Cortex of kidney (tissue), 1 donor: ENCODE data around the gene PRR35.

Source experiments
- DNase-seq: peaks from one replicate; lab custom pipeline; 2025; lab: John Stamatoyannopoulos, UW

The PRR35 gene

DNA sequence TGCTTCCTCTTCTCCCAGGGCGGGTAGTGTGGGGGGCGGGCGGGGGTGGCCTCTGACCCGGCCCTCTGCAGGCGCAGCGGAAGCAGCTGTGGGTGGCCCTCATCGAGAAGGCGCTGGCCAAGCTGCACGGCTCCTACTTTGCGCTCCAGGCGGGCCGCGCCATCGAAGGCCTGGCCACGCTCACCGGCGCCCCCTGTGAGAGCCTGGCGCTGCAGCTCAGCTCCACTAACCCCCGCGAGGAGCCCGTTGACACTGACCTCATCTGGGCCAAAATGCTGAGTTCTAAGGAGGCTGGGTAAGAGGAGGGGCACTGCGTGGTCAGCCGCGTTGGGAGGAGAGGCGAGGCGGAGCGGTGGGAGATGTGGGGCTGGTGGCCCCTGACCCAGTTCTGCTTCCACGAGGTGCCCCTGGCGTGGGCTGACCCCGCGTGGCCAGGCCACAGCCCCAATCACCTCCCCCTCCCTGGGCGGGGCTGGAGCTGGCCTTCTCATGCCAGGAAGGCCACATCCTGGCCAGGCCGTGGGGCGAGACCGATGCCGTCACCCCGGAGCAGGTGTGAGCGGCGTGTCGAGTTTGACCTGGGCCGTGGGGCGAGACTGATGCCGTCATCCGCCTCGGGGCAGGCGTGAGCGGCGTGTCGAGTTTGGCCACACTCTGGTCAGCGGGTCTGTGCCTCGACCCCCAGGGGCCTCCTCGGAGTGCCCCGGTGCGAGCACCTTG is 10.5 kb upstream of the PRR35 start:
- no peak for DNase-seq

DNA sequence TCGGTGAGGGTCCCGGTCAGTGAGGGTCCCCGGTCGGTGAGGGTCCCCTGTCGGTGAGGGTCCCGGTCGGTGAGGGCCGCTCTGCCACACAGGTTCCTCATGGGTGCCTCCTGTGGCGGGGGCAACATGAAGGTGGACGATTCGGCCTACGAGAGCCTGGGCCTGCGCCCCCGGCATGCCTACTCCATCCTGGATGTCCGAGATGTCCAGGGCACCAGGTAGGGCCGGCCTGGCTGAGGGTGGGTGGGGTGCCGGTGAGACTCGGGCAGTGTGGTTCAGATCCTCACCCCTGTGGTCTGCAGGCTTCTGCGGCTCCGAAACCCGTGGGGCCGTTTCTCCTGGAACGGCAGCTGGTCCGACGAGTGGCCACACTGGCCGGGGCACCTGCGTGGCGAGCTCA is 9.0 kb upstream of the PRR35 start:
- no peak for DNase-seq

DNA sequence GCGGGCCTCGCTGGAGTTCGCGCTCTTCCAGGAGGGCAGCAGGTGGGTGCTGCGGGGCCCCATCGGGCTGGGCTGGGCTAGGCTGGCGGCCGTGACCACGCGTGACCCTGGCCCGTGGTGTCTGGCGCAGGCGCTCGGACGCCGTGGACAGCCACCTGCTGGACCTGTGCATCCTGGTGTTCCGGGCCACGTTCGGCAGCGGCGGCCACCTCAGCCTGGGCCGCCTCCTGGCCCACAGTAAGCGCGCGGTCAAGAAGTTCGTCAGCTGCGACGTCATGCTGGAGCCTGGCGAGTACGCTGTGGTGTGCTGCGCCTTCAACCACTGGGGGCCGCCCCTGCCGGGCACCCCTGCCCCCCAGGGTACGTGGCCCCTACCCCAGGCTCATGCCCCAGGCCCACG is 8.0 kb upstream of the PRR35 start:
- DNase-seq: no peak

DNA sequence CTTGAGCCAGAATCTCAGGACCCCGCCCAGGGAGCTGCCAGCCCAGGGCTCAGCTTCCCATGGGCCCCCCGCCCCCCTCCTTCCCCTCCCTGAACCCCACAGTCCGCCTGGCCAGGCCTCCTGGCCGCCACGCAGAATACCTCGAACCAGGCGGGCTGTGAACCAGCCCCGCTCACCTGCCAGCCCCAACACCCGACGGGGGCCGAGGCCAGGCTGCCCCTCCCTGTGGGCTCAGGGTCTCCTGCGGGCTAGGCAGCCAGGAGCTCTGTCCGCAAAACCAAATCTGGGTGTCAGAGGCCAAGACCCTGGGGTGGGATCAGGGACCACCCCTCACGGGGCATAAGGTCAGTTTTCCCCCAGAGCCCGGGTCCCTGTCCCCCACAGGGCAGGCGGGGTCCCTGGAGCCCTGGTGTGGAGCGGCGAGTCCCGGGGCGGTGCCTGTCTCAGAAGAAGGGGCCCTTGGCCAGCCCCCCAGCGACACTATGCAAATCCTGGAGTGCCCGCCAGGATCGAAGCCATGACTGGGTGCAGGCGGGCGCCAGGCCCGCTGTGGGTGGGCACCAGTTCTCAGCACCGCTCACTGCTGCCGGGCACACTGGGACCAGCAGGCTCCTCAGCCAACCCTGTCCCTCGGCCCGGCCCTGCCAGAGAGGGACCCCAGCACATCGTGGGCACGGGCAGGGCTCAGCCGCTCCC is 6.4 kb upstream of the PRR35 start:
- DNase-seq: no peak

DNA sequence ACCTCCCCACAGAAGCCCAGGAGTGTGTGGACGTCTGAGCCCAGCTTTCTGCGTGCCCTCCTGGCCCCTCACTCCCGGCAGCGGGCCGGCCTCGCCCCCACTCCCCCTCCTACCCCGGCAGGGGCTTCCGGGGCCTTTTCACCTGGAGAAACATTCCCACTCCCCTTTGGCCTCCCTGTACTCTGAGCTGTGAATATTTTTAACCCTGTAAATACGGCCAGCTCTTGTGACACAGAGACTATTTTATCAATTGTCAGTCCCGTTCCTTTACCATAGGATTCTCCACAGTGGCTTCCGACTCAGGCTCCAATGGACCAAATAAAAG is 5.9 kb upstream of the PRR35 start:
- DNase-seq: no peak

DNA sequence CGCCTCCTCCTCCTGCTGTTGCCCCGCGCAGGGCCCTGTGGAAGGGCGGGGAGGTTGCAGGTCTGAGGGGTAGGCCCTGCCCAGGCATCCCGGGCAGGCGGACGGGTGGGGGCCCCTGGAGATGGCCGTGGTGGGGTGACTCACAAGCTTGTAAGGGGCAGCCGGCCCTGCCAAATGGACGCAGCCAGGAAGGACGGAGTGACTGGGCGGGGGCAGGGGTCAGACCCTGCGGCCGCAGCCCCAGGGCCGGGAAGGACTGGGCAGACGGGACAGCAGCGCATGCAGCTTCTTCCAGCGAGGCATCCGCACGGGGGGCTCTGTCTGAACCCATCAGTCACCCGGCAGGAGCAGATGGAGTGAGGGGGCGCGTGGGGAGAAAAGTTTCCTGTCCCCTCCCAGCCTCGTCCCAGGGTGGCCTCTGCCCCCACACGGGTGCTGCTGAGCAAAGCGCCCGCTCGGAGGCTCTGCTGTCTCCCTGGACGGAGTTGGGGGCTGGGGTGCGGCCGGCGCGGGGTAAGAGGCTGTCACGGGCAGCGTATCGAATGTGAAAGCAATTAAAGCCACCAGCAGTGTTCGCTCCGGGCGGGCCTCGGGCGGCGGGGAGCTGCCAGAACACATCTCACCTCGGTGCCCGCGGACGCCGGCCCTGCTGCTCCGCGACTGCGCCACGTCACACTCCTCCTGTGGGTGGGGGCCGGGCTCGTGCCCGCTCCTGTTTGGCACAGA is 5.4 kb upstream of the PRR35 start:
- no peak for DNase-seq

DNA sequence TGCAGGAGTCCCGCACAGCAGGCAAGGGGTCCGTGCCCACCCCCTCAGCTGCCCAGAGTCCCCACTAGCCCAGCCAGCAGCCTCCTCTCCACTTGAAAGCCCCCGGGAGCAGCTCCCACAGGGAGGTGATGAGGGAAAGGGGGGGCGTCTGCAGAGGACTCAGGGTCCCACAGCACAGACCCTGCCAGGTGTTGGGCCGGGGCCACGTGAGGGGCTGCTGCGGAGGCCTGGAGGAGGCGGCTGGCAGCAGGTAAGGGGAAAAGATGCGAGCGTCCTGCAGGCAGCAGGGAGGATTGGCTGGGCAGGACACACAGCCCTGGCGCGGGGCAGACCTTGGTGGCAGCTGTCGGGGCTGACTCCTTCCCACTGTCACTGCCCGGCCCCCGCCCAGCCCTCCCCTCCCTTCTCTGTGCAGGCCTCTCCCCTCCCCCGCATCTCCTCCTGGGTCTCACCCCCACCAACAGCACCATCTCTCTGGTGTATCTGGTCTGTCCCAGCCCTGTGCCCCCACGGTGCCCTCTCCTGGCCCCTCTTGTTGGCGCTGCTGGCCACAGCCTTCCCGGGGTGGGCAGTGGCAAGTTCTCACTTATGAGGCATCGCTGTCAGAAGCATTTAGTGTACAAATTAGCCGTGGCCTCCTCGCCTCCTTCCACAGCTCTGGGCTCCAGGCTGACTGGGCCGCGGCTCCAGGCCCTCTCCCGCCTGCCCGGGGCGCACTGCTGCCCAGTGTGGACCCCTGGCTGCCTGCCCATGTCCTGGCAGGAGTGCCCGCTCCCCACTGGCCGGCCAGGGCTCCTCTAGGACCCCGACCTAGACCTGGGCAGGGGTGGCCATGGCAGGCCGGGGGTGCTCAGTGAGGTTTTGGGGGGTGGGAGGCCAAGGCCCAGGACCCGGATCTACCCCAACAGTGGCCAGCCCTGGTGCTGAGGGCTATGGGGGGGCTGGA is 4.4 kb upstream of the PRR35 start:
- no peak for DNase-seq

DNA sequence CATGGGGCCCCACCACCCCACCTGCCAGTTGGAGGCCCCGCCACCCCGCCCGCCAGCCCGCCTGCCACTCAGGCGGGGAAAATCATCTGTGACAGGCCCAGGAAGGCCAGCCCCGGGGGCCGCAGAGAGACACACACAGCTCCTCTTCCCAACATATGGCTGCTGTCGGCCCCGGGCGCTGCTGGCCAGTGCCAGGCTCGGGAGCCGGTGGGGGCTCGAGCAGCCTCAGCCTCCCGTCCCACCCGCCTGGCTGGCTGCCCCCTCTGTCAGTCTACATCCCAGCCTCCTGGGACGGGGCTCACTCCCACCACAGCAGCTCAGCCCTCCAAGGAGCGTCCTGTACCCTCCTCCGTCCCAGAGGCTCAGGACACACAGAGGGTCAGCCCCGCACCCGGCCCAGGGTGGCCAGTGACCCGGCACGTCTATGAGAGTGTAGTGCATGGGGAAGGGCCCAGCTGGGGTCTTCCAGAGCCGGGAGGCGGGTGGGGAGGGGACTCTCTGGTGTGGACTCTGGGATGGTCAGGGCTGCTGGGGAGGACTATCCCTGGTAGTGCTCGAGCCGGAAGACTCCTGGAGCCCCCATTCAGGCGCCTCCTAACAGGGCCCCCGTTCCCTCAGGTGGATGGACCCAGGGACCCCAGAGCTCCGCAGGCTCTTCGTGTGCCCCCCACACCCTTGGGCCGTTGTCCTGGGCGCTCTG is 3.6 kb upstream of the PRR35 start:
- DNase-seq: no peak

DNA sequence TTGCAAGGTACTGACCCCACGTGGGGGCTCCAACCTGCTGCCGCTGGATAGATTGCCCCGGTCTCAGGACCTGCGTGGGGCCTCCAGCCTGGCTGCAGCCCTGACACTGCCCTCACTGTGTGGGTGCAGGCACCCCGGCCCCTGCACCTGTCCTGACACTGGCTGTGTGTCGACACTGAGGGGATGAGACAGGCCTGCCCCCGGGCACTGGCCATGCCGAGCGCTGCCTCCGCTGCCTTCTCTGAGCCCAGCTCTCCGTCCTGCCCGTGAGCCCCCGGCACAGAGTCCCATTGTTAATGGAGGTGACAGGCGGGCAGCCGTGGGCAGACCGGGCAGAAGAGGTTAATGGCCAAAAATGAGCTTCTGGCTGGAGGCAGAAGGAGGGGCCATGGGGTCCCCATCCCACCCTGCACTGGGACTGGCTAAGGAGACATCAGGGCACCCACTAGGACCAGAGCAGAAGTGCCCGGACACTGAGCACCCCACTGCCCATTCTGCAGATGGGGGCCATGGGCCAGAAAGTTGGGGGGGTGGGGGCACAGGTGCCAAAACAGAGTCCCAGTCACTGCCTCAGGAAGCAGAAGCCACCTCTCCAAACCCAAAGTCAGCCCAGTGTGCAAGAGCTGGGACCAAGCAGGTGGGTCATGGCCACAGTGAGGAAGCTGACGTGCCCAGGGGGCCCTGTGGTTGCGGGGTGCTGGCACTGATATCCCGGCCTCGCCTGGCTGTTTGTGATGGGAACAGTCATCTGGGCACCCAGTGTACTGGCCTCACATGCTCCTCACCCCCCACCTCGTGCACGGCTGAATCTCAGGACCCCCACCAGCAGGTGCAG is 2.5 kb upstream of the PRR35 start:
- no peak for DNase-seq

DNA sequence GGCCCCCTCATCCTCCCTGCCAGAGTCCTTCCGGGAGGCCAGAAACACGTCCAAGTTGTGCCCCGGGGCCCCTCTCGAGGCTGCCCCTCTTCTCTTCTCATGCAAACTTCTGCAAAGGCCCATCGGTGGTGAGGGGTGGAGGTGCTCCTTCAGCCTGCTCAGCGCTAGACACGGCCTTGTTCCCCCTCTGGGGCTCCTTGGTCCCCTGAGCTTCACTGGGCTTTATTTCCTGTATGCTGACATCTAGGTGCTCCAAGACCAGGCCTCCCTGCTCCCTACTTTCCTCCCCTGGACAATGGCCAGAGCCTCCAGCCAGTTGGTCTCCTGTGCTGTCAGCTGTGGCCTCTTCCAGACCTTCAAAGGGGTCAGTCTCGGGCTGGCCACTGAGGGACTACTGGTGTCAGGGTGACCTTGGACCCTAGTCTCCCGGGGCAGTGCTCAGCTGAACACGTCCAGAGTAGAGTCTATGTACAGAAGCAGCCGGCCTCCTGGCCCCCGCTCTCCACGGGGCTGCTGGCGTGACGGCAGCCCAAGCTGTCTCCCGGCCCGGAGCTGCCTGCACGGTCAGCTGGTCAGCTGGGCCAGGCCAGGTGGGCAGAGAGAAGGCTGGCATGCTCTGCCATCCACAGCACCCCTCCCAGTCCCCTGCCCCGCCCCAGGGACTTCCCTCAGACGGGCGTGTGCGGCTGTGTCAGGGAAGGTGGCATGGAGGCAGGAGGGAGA is 1.7 kb upstream of the PRR35 start:
- no peak for DNase-seq

DNA sequence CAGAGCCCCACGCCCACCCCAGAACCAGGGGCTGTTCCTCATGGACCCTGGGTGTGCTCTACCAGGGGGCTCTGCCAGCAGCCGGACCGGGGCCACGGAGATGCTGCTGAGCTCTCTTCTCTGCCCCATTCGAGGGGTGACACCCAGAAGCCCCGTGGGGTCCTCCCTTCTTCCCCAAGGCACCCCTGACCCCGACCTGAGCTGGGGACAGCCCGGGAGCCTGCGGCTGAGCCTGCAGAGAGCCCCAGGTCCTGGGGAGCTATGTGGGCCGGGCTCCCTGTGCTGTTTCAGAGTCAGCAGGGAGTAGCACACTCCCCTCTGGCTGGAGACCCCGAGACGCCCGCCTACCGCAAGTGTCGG is 1.2 kb upstream of the PRR35 start:
- no peak for DNase-seq

DNA sequence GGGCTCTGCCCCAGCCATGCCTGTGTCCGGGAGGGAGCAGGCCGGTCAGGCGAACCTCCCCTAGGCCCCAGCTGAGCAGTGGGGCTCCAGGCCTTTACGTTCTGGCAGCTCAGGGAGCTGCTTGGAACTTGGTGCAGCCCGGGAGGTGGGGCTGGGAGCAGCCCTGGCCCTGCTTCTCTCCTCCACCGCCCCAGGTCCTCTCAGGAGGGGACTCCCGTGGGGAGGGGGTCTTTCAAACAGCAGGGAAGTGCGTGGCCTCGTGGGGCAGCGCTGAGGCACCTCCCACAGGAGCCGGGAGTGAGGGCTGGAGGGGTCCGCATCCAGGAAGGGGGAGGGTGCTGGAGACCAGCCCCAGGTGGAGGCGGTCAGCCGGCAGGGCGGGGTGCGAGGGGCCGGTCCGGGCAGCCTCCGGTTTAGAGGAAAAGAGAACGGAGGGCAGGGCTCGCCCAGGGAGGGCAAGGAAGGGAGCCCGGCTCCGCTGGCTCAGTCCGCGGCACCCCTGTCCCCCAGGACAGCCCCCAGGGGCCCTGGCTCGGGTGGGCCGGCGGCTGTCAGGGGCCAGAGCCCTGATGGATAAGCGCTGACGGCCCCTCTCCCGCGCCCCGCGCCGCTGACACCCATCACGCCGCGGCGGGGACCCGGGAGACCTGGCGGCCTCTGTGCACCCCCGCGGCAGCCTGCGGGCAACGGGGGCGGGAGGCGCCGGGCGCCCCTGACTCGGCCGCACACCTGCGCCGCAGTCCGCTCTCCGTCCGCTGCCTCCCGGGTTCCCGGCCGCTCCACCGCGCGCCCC is 587 bp upstream of the PRR35 start:
- no peak for DNase-seq

DNA sequence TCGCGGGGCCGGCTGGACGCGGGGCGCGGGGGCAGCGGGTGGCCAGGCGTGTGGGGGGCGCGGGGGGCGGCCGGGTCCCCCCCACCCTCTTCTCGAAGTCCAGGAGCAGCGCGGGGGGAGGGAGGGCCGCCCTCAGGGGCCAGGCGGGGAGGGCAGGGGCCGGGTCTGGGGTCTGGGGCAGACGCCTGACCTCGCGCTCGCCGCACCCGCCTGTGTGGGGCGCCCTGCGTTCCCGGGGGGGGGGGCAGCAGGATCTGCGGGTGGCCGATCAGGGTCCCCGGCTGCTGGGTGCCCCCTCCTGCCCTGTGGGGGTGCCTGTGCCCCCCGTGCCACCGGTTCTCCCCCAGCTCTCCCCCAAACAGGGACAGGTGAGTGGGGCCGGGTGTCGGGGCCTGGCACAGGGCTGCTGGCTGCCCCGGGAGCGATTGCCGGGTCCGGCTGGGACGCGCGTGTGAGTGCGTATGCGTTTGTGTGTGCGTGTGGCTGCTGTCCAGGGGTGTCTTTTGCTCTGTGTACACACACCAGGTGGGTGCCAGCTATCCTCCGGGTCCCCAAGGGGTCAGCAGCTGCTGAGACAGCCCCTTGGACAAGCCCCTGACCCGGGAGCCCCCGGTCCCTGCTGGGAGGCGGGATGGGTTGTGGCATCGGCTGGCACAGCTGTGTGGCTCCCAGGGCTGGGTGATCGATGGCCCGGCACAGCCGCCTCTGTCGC is 663 bp downstream of the PRR35 start:
- no peak for DNase-seq

DNA sequence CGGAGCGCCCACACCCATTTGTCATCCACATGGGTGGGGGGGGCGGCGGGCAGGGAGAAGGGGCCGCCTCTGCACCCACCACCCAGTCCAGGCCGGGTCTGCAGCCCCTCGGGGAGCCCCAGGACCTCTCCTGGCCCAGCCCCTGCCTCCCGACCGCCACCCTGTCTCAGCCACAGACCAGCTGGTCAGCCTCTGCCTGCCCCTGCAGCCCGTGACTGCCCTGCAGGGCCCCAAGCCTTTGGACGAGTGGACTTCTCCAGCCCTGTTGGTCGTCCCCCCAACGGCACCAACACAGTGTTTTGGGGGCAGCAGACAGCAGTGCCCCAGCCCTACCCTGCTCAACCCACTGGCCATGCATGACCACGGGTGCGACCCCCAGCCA is 1.2 kb downstream of the PRR35 start:
- DNase-seq: no peak

DNA sequence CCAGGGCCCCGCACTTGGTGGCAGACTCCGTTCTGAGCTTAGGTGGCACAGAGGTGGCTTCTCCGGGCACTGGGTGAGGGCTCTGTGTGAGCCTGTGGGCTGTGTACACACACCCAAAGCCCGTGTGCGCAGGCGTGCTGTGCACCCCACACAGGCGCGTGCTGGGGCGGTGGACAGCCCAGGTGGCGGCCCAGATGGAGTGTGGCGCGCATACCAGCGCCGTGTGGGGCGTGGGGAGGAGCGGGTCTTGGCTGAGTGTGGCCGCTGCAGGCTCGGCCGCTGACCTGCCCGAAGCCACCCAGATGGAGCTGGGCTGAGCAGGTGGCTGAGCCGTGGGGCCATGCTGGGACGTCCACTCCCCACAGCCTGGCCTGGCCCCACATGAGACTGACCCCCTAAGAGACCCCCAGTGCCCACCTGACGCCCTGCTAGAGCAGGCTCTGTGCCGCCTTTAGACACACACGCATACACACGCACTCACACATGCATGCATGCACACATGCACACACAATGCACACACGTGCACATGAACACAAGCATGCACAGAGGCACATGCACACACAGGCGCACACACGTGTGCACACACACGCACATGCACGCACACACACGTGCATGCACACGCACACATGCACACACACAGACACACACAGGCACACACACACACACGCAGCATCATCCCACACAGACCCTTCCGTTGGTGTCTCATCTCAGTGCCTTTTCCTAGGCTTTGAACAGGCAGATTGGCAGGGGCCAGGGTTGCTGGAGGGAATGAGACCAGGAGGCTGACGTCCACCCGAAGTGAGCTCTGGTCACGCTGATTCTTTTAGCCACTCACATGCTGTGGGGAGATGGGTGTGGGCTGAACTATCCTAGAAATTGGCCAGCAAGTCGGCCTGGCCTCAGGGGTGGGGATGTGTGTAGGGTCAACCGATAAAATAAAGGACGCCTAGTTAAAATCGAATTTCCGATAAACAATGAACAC is 2.1 kb downstream of the PRR35 start:
- DNase-seq: no peak

DNA sequence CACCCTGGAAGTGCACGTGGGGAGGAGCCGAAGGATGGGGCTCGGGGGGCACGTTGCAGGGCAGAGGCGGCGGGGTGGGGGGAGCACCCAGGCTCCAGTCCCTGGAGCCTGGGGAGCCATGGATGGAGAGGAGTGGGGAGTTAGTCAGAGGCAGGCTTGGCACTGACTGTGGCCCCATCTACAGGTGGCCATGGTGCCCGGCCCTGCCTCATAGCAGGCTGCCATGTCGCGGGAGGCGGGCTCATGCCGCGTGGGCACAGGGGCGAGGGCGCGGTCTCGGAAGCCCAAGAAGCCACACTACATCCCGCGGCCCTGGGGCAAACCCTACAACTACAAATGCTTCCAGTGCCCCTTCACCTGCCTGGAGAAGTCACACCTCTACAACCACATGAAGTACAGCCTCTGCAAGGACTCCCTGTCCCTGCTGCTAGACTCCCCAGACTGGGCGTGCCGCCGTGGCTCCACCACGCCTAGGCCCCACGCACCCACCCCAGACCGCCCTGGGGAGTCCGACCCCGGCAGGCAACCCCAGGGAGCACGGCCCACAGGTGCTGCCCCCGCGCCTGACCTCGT is 3.0 kb downstream of the PRR35 start:
- DNase-seq: no peak
